ENCODE data around the gene HHATL.

HHATL gene

DNA sequence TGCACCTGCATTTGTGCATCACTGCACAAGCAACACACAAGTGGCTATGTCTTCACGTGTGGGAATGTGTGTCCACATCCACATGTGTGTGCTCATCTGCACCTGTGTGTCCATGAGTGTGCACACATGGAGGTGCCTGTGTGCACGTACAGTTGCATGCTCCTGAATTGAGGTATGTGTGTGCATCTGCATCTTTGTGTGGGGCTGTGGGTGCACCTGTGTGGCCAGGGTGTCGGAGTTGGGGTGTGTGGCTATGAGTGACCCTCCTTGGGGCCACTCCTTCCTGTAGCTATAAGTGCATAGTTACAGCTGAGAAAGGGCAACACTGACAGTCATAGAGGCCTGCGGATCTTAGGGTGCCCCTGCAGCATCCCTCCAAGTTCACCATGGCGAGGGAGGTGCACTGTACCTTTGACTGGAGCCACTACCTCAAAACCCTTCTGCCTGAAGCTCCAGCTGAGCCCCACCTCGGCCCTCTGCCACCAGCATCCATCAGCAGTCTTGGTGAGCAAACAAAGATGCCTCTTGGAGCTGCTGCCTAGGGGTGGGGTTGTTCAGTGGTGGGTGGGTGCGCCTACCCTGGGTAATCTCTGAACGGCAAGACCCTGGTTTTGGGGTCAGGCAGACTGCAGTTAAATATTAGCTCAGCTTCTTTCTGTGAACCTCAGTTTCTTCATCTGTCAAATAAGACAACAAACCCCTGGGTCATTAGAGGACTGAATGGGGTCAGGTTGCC, 5.2 kb upstream of the HHATL start:
- TF ChIP-seq, protein P1, sequence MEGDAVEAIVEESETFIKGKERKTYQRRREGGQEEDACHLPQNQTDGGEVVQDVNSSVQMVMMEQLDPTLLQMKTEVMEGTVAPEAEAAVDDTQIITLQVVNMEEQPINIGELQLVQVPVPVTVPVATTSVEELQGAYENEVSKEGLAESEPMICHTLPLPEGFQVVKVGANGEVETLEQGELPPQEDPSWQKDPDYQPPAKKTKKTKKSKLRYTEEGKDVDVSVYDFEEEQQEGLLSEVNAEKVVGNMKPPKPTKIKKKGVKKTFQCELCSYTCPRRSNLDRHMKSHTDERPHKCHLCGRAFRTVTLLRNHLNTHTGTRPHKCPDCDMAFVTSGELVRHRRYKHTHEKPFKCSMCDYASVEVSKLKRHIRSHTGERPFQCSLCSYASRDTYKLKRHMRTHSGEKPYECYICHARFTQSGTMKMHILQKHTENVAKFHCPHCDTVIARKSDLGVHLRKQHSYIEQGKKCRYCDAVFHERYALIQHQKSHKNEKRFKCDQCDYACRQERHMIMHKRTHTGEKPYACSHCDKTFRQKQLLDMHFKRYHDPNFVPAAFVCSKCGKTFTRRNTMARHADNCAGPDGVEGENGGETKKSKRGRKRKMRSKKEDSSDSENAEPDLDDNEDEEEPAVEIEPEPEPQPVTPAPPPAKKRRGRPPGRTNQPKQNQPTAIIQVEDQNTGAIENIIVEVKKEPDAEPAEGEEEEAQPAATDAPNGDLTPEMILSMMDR (IDR thresholded peaks at IDR 0.05; ENCODE audit: insufficient read depth, low read depth, low read length, missing control alignments), result no peak
- no peak overlapping the region for H3K4me3 ChIP-seq (ENCODE audit: low read depth, low read length)
- DNase-seq (ENCODE audit: low read depth), result no peak

DNA sequence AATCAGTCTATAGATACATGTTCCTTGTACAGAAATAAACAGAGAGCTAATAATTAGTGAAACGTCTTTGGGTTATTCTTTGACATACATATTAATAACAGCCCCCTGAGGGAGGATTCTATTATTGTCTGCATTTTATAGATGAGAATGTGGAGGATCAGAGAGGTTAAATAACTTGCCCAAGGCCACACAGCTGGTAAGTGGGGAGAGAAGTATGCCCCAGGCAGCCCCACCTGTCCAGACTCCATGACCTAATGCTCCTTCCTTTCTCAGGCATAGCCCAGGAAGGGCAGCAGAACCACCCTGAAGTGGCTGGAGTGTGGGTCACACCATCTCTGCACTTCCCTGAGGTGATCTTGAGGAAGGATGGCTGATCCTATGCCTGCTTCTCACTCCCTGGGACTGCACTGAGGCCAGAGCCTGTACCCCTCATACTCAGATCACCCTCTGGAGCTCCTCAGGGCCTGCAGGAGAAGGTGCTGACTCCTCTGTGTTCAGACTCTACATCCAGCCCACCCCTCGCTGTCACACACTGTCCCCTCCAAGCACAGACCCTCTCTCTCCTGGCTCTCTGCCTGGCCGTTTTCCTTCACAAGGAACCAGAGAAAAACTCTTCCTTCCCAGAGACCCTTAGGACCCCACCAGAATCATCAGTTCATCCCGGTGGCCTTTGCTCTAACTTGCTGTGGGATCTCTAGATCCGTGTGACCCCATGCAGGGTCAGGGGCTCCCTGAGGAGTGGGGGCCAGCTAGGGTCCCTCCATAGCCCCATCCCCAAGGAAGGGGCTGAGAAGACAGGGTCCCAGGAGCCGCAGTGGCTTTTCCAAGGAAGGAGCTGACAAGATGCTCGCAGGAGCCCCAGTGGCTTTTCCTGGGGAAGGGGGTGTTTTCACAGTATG, 4.4 kb upstream of the HHATL start:
- no peak for DNase-seq (ENCODE audit: low read depth)
- H3K4me3 ChIP-seq (ENCODE audit: low read depth, low read length), result no peak overlapping the region
- TF ChIP-seq, protein P1 (IDR thresholded peaks at IDR 0.05; ENCODE audit: insufficient read depth, low read depth, low read length, missing control alignments), result no peak

DNA sequence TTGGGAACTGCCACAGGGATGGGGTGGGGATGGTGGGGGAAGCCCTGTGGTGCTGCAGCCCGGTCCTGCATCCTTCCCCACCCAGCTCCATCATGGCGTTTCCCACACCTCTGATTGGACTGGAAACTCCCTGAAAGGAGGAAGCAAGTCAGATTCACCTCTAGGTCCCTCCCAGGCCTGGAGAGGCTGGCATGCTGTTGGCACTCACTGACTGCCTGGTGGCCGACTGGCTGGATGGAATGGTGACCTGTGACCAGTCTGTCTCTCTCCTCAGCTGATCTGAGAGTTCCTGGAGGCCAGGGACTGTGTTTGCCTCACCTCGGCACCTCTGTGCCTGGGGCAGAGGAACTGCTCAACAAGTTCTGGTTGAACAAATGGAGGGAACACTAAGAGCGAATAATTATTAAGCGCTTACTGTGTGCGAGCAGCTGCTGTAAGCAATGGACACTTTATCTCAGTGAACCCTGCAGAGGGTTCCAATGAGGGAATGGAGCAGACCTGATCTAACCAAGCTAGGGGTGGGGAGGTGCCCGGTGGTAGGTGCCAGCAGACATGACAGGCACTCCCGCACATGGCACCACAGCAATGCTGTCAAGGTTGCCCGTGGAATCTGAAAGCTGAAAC, 3.5 kb upstream of the HHATL start:
- no peak for DNase-seq (ENCODE audit: low read depth)
- H3K4me3 ChIP-seq (ENCODE audit: low read depth, low read length), result no peak overlapping the region
- TF ChIP-seq, protein P1 (IDR thresholded peaks at IDR 0.05; ENCODE audit: insufficient read depth, low read depth, low read length, missing control alignments), result no peak

DNA sequence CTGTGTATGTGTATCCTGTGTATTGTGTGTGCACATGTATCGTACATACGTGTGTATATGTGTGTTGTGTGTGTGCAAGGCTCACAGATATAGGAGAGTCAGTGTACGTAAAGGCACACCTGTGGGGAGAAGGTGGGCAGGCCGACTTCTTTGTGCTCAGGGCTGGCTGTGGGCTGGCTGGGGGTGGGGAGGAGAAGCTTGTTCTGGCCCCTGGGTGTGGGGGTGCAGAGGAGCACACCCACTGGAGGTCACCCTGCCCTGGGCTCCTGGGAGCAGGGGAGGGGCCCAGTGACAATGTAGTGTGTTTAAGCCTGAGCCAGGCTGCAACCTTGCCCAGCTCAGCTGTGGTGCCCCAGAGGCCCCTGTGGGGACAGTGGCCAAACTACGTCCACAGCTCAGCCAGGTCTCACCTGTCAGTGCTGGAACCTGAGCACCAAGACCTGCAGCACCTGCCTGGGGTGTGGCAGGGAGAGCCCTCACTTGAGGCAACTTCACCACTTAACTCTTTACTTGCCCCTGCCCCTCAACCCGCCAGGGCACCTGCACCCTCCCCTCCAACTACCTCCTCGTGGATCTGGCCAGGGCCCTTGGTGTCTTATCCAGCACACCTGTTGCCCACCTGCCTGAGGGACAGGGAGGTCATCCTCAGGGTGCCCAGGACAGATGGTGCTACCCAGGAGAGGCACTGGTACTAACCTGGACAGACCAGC, 2.6 kb upstream of the HHATL start:
- TF ChIP-seq, protein P1 (IDR thresholded peaks at IDR 0.05; ENCODE audit: insufficient read depth, low read depth, low read length, missing control alignments), result no peak
- H3K4me3 ChIP-seq (ENCODE audit: low read depth, low read length), result no peak overlapping the region
- DNase-seq (ENCODE audit: low read depth), result no peak

DNA sequence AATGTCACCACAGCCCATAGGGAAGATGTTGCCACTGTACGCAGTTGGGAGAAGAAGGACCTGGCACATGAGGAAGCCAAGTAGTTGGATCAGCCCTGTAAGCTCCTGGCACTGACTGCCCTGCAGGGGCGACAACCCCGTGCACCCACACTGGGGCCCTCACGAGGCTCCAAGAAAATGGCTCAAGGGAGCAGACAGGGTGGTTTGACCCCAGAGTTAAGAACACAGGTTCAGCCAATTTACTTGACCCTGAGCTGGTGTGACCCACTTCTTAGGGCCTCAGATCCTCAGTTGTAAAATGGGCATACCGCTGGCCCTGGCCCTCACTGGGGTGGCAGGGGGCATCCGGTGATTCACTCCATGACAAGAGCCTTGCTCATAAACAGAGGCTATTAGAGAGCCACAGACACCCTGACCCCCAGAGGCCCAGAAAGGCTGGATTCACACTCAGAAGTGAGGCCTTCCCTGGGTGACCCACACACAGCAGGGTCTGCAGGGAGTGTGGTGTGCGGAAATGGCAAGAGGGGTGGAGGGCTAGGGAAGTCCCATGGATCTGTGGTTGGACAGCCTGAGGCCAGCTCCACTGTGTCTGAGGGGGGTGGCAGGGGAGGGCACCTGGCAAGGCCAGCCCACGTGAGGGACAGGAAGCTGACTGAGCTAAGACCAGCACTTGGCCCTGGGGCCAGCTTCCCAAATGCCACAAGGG, 1.7 kb upstream of the HHATL start:
- TF ChIP-seq, protein P1 (IDR thresholded peaks at IDR 0.05; ENCODE audit: insufficient read depth, low read depth, low read length, missing control alignments), result no peak

DNA sequence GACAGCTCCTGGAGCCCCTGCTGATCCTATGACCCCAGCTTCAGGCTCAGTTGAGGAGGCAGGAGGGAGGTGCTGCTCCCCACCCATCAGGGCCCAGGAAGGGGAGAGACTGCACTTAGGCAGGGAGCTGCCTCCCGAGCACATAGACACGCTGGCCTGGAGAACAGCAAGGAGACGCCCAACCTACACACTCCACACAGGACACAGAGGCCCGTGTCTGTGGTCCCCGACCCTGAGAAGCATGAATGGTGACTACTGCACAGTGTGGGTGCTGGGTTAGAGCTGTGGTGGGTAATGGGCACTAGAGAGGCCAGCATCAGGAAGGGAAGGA, 1.1 kb upstream of the HHATL start:
- TF ChIP-seq, protein P1 (IDR thresholded peaks at IDR 0.05; ENCODE audit: insufficient read depth, low read depth, low read length, missing control alignments), result no peak
- H3K4me3 ChIP-seq (ENCODE audit: low read depth, low read length), result no peak overlapping the region
- DNase-seq (ENCODE audit: low read depth), result no peak

More for the DNA sequence above, 1.7 kb upstream of the HHATL start:
- no peak overlapping the region for H3K4me3 ChIP-seq (ENCODE audit: low read depth, low read length)
- DNase-seq (ENCODE audit: low read depth), result no peak
